PC-3 (cell line): Measurements from ENCODE around the gene SFMBT1. TPM values are rescaled to one million over a fixed set of nuclear protein-coding genes. Genes with fewer than 3 reads are reported as not detected.

ENCODE experiments used
- ATAC-seq: fragments of 200-7000 bp; cut with Tn5 transposase; 2 replicates; pipeline ENCODE4 v1.9.1; 2020; ENCODE audit warnings: mild to moderate bottlenecking, moderate library complexity
- BruUV-seq: library from RNA; stranded (reverse); fragments of 400-500 nt; replicated peaks from 2 replicates; lab custom pipeline; 2021; lab: Mats Ljungman, UMichigan
- CTCF ChIA-PET: fragments of 300-600 bp; sonication (Branson Sonifier 250); formaldehyde crosslinking; loops from one replicate; lab custom pipeline; 2022; ENCODE audit warnings: antibody characterized with exemption; lab: Charles Lee
- POLR2A ChIA-PET: fragments of 300-600 bp; sonication (Branson Sonifier 250); formaldehyde crosslinking; loops from one replicate; lab custom pipeline; 2022; ENCODE audit warnings: antibody characterized with exemption; ENCODE audit not compliant: unreplicated experiment; lab: Charles Lee
- DNase-seq: peaks from one replicate; pipeline ENCODE4 v3.0.0-alpha.2; 2015
- H2AFZ ChIP-seq: fragments of 300-600 bp; sonication (generic); 2 replicates; pipeline ENCODE4 v1.6.0; 2016; ENCODE audit warnings: antibody characterized with exemption, low read length
- H3F3A ChIP-seq: fragments of 300-600 bp; sonication (generic); one replicate; pipeline ENCODE4 v1.6.0; 2017; ENCODE audit warnings: antibody characterized with exemption, low read length, control low read depth, mild to moderate bottlenecking; ENCODE audit not compliant: unreplicated experiment
- H3K27ac ChIP-seq: fragments of 300-600 bp; sonication (generic); 2 replicates; pipeline ENCODE4 v1.5.1; 2016; ENCODE audit warnings: mild to moderate bottlenecking, low read length
- H3K27me3 ChIP-seq: fragments of 300-600 bp; sonication (generic); 2 replicates; pipeline ENCODE4 v1.6.1; 2016; ENCODE audit warnings: low read length, mixed read lengths
- H3K36me3 ChIP-seq: fragments of 300-600 bp; sonication (generic); 2 replicates; pipeline ENCODE4 v1.6.1; 2016; ENCODE audit warnings: low read depth, mixed run types, low read length, mixed read lengths
- H3K4me1 ChIP-seq: fragments of 300-600 bp; sonication (generic); 2 replicates; pipeline ENCODE4 v1.5.1; 2016; ENCODE audit warnings: low read length; ENCODE audit not compliant: insufficient read depth
- H3K4me2 ChIP-seq: fragments of 300-600 bp; sonication (generic); 2 replicates; pipeline ENCODE4 v1.6.0; 2016; ENCODE audit warnings: low read length
- H3K4me3 ChIP-seq: fragments of 300-600 bp; sonication (generic); 2 replicates; pipeline ENCODE4 v1.5.1; 2016; ENCODE audit warnings: mild to moderate bottlenecking, low read length, mixed read lengths
- H3K79me2 ChIP-seq: fragments of 300-600 bp; sonication (generic); 2 replicates; pipeline ENCODE4 v1.6.1; 2017; ENCODE audit warnings: low read length, mixed read lengths
- H3K9ac ChIP-seq: fragments of 300-600 bp; sonication (generic); 2 replicates; pipeline ENCODE4 v1.6.0; 2016; ENCODE audit warnings: mild to moderate bottlenecking, low read length
- H3K9me2 ChIP-seq: fragments of 300-600 bp; sonication (generic); replicated peaks from 2 replicates; pipeline ENCODE4 v1.6.1; 2016; ENCODE audit warnings: mixed run types, low read length, mixed read lengths
- H3K9me3 ChIP-seq: fragments of 300-600 bp; sonication (generic); 2 replicates; pipeline ENCODE4 v1.6.1; 2016; ENCODE audit warnings: low read length, mixed read lengths
- H4K20me1 ChIP-seq: fragments of 300-600 bp; sonication (generic); 2 replicates; pipeline ENCODE4 v1.6.1; 2016; ENCODE audit warnings: low read length, mixed read lengths
- CTCF ChIP-seq: fragments of 300-600 bp; sonication (generic); conservative IDR thresholded peaks from 2 replicates; pipeline ENCODE4 v1.5.1; 2017; ENCODE audit warnings: antibody characterized with exemption, low read depth, mild to moderate bottlenecking, low read length
- EZH2 ChIP-seq: fragments of 300-600 bp; sonication (generic); IDR thresholded peaks from one replicate; pipeline ENCODE4 v1.6.1; 2017; ENCODE audit warnings: antibody characterized with exemption, mild to moderate bottlenecking, low read length; ENCODE audit not compliant: unreplicated experiment
- EZH2phosphoT487 ChIP-seq: fragments of 300-600 bp; sonication (generic); IDR thresholded peaks from 2 replicates; pipeline ENCODE4 v1.6.1; 2018; ENCODE audit warnings: mild to moderate bottlenecking, antibody characterized with exemption, low read length, borderline replicate concordance
- intact Hi-C: fragments of 100-400 bp; cut with micrococcal nuclease; formaldehyde crosslinking; loops from 2 replicates; pipeline ENCODE4 v1.9.0; 2023
- total RNA-seq: library from RNA; depleted of rRNA; stranded (reverse); fragments of >200 nt; gene quantifications from 2 replicates; pipeline ENCODE4 v1.2.3, GENCODE V29; 2014

The SFMBT1 gene
- total RNA-seq, 1 experiment from 2014 or later = 10.8 TPM

GRCh38 chr3:53008932-53009331, 36.9 kb downstream of the SFMBT1 start:
- Histone ChIP-seq H3K4me3 (no peak overlapping the region), H3K9me3 (no peaks in the 10 kb centered on the region), H4K20me1 (no peaks in the 10 kb centered on the region), H3K9me2 (no peaks in the 10 kb centered on the region), H2AFZ (no peak overlapping the region), H3K4me1 (peaks cover 3% of the 10 kb centered on the region; the same call in 1 of the 2 replicates), H3K27ac (no peak overlapping the region), H3F3A (no peaks in the 10 kb centered on the region), H3K4me2 (no peak overlapping the region), H3K9ac (no peak overlapping the region), H3K79me2 (peaks cover 26% of the 10 kb centered on the region), H3K36me3 (no peaks in the 10 kb centered on the region), H3K27me3 (no peaks in the 10 kb centered on the region)
- ChIA-PET CTCF (no interaction called here), POLR2A (no interaction called here)
- no TSS peak for BruUV-seq
- DNase-seq (no peak), ATAC-seq (no peak)
- intact Hi-C loops = no loop called here
- no peak for TF ChIP-seq CTCF
- TF ChIP-seq EZH2 = no peak
- TF ChIP-seq EZH2phosphoT487 = no peak

GRCh38 chr3:53005854-53006513, 39.9 kb downstream of the SFMBT1 start:
- Histone ChIP-seq H3F3A (no peaks in the 10 kb centered on the region), H3K4me3 (no peak overlapping the region), H3K79me2 (peaks cover 22% of the 10 kb centered on the region), H3K36me3 (no peaks in the 10 kb centered on the region), H3K9ac (no peak overlapping the region), H3K9me2 (no peaks in the 10 kb centered on the region), H4K20me1 (no peaks in the 10 kb centered on the region), H3K4me1 (peaks cover 3% of the 10 kb centered on the region; the same call in 1 of the 2 replicates), H3K27ac (no peak overlapping the region), H2AFZ (no peak overlapping the region), H3K27me3 (no peaks in the 10 kb centered on the region), H3K4me2 (no peak overlapping the region), H3K9me3 (no peaks in the 10 kb centered on the region)
- intact Hi-C loops = no loop called here
- BruUV-seq = no TSS peak
- ChIA-PET CTCF (no interaction called here), POLR2A (interaction anchor here (0.6 kb wide), 1 partner anchor 80 kb away, joined by 3 read pairs; no protein-coding TSS in a partner anchor)
- DNase-seq (no peak), ATAC-seq (no peak)
- no peak for TF ChIP-seq CTCF
- TF ChIP-seq EZH2phosphoT487 = no peak
- no peak for TF ChIP-seq EZH2

- Histone ChIP-seq H3K9me3 (no peaks in the 10 kb centered on the region), H3K27me3 (no peaks in the 10 kb centered on the region), H3K9ac (no peak overlapping the region), H3K4me2 (no peak overlapping the region), H3K79me2 (peaks cover 22% of the 10 kb centered on the region), H3K36me3 (no peaks in the 10 kb centered on the region), H3K9me2 (no peaks in the 10 kb centered on the region), H3K4me3 (no peak overlapping the region), H2AFZ (no peak overlapping the region), H3K4me1 (peaks cover 3% of the 10 kb centered on the region; the same call in 1 of the 2 replicates), H4K20me1 (no peaks in the 10 kb centered on the region), H3F3A (no peaks in the 10 kb centered on the region), H3K27ac (no peak overlapping the region)
- intact Hi-C loops = no loop called here
- DNase-seq (no peak), ATAC-seq (no peak)
- BruUV-seq = no TSS peak
- TF ChIP-seq EZH2phosphoT487 = no peak
- no peak for TF ChIP-seq CTCF
- TF ChIP-seq EZH2 = no peak
- ChIA-PET POLR2A (interaction anchor here (0.6 kb wide), 1 partner anchor 79 kb away, joined by 3 read pairs; no protein-coding TSS in a partner anchor), CTCF (no interaction called here)
Measured at GRCh38 chr3:53005338-53005737, 40.5 kb downstream of the SFMBT1 start.
